Superior temporal gyrus (tissue), 1 donor: ENCODE data around the gene MRC1.
"Not testable (repeated sequence)": the region's sequence is repeated elsewhere in the genome, so short reads cannot be mapped to it uniquely, and the experiment has no call there.

Experiments
- DNase-seq: peaks from one replicate; pipeline ENCODE4 v3.0.0-alpha.2; 2016; ENCODE audit errors: extremely low spot score

The MRC1 gene

DNA sequence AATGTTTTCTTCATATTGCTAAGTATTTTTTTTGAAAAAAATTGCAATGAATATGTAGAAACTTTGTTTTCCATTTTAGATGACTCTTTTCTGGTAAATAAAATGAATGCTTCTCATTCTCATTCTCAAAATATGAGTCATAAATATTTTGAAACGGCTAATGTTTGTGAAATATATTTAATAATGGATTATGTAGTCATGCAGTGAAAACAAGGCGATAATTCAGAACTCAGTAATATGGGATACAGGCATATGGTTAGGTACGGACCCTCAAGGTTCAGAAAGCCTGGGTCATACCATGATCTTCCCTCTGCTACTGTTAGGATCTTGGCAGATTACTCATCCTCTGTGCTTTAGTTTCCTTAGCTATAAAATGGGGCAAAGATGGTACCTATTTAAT lies 96.3 kb downstream of the MRC1 start:
- no peak for DNase-seq

DNA sequence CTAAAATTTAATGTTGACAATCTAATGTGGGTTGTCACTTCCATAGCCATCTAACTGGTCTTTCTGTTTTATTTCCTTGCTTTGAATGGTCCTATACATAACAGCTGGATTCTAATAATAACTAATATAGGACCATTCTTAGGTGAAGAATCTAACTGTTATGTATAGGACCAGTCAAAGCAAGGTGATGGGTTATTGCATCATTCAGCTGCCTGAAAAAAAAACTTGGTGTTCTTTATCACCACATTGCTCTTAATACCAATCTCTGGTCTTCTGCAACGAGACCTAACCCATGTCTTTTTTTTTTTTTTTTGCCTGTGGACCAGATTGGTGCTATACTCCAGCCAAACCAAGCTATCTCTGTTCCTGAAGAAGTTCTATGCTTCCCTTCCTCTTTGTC lies 96.9 kb downstream of the MRC1 start:
- DNase-seq = no peak

DNA sequence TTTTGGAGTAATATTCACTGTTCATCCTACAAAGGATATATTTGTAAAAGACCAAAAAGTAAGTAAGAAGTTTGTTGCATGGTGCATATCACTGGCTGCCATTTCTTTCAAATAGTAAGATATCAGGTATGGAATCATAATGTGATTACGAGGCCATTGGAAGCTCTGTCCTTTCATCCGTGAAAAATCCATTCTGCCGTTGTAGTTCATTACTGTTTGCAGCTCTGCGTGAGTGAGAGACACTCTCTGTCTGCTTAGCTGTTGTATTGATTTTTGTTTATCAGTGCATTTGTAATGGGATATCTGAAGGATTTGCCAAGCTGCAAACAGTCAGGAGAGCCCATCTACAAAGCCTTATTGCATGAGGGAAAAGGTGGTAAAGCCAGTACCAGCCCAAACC lies 98.5 kb downstream of the MRC1 start:
- no peak for DNase-seq

DNA sequence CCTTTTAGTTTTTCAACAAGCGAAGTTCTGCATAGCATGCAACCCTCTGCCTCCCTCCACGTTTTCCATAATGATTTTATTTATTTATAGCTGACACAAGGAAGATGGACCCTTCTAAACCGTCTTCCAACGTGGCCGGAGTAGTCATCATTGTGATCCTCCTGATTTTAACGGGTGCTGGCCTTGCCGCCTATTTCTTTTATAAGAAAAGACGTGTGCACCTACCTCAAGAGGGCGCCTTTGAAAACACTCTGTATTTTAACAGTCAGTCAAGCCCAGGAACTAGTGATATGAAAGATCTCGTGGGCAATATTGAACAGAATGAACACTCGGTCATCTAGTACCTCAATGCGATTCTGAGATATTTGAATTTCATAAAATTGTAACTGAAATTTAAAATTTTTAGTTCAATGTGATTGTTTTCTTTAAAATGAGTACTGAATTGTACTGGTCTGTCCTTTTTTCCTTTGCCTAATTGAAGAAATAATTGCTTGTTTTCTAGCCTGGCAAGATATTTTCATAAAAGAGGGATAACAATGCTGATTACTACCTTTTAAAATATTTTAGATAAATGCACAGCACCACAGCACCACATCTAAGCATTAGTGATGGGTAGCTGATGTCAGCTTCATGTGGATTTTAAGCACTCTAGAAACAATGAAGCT lies 101.1 kb downstream of the MRC1 start:
- peak; percentile 61 for DNase-seq

DNA sequence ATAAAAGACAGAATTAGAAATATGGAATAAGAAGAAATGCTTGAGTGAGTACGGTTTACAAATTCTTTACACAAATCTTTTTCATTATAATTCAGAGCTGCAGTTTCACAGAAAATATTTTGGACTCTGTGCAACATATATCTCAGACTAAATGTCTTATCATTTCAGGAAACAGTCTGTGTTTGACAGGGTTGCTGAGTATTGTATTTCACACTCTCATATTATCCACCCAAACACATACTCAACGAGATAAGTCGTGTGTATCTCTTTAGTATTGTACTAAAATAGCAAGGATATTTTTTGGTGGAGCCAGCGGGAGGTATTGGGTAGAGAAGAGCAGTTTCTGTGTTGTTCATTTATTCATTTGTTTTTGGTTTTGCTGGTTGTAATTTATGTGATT lies 103.6 kb downstream of the MRC1 start:
- DNase-seq = peak; percentile 18

DNA sequence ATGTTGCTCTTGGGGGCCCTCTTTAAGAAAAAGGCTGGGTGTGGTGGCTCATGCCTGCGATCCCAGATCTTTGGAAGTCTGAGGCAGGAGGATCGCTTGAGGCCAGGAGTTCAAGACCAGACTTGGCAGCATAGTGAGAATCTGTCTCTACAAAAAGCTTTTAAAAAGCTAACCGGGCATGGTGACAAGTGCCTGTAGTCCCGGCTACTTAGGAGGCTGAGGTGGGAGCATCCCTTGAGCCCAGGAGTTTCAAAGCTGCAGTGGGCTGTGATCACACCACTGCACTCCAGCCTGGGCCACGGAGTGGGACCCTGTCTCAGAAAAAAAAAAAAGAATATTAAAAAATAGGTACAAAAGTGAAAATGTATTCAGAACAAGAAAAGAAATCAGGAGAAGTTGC lies 104.5 kb downstream of the MRC1 start:
- no peak for DNase-seq

DNA sequence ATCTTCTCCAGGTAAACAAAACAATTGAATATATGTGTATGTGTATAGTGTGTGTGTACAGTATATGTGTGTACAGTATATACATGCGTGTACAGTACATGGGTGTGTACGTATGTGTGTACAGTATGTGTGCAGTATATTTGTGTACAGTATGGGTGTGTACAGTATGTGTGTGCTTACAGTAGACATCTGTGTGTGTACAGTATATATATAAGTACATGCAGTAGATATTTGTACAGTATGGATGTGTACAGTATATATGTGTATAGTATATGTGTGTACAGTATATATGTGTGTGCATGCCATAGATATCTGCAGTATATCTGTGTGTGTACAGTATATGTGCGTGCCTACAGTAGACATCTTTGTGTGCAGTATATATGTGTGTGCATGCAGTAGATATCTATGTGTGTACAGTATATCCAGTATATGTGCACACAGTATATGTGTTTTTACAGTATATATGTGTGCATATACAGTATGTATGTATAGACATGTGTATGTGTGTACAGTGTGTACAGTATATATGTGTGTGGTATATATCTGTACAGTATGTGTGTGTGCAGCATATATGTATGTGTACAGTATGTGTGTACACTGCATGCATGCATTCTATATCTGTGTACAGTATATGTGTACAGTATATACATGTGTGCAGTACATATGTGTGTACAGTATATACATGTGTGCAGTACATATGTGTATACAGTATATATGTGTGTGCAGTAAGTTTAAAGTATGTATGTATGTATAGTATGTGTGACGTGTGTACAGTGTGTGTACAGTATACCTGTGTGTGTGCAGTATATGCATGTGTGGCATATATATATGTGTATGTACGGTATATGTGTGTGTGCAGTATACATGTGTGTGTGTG lies 105.3 kb downstream of the MRC1 start:
- no peak for DNase-seq

DNA sequence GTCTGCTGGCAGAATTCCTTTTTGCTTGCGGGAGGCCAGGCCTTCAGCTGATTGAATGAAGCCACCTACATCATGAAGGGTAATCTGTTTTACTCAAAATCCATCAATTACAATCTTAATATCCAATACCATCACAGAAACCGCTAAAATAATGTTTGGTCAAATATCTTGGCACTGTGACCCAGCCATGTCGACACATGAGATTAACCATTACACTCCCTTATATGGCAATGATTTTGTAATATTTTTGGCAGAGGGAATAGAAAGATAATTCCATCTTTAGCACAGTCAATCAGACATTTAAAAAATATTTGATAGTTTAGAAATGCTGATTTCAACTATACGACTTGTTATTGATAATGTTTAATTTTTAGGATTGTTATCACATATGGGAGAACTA lies 106.0 kb downstream of the MRC1 start:
- no peak for DNase-seq

DNA sequence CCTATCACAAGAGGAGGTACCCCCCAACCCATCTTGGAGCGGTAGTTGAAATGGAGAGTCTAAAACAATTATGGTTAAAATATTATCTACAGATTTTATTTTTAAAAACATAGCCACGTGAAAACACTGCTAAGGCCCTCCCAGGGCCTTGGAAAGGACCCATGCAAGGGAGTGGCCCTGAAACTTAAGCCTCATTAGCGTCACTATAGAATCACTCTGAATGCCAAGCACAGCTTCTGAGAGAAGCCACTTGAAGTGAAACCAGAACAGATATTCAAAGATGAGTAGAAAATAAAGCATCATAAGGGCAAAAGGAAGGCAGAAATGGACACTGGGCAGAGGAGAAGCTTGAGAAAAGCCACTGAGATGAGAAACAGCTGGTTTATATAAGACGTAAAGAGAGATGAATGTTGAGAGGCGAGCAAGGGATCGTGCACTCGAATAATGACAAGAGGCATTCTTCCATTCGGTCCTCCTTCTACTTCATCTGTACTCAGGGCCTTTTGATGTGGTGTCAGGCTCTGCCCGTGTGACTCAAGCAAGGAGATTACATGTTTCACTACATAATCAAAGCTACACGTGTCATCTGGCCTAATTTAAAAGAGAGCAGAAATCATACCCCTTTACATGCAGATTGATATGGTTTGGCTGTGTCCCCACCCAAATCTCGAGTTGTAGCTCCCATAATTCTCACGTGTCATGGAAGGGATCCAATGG lies 109.2 kb downstream of the MRC1 start:
- DNase-seq = no peak

DNA sequence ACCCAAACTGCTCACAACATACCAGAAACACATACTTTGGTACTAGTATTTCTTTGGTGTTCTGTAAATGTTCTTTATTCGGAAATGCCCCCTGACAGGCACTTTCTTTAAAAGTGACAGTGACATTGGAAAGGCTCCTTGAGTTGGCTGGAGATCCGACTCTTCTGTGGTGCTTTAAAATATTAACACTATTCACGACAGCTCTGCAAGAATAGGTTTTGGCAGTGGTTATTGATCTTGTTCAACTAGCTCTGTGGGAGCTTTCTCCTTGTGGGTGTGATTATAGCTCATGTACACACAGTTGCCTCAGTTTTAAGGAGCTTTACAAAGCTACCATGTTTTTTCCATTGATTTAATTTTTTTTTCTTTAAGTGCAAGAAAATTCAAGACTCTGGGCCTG lies 112.2 kb downstream of the MRC1 start:
- no peak for DNase-seq

DNA sequence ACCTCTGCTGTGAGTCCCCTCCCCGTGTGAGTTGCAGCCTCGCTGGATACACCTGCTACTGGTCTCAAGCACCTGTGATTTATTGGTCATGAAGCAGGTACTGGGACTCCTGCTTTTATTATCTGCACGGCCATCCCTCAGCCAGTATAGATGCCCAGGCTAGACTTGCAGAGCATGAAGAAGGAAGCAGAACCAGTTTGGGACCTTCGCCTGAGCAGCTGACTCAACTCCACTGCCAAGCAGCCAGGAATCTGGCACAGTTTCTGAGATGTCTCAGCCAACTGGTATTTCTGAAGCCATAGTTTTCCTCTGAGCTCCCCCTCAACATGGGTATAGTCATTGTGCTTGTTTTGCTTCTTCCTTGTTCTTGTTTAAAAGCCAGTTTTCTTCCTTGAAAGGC lies 114.6 kb downstream of the MRC1 start:
- DNase-seq = peak; percentile 63

DNA sequence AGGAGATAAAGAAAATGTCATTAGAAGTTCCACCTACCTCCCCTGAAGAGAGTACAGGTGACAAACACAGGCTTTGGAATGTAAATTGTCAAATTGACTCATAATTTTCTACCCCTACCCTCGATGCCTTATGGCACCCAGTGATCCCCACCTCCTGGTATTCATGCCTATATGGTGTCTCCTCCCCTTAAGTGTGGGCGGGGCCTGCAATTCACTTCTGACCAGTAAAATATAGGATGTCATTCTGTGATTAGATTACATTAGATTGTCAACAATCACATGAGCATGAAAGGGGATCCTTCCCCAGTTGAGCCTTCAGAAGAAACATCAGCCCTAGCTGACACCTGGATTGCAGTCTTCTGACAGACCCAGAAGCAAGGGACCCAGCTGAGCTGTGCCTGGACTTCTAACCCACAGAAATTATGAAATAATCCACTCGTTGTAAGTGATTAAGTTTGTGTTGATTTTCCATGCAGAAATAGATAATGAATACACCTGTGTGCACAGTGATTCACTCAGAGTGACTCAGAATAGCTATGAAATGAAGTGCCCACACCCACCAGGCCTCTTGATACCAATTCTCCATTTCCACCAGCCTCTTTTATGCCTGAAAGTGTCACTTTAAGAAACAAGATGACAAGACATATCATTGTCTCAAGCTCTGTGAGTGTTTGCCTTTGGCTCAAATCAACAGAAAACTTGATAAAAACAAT lies 134.0 kb downstream of the MRC1 start:
- DNase-seq = no peak

DNA sequence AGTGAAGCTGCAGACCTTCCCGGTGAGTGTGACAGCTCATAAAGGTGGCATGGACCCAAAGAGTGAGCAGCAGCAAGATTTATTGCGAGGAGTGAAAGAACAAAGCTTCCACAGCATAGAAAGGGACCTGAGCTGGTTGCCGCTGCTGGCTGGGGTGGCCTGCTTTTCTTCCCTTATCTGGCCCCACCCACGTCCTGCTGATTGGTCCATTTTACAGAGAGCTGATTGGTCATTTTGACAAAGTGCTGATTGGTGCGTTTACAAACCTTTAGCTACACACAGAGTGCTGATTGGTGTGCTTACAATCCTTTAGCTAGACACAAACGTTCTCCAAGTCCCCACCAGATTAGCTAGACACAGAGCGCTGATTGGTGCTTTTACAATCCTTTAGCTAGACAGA lies 141.1 kb downstream of the MRC1 start:
- not testable (repeated sequence) for DNase-seq

DNA sequence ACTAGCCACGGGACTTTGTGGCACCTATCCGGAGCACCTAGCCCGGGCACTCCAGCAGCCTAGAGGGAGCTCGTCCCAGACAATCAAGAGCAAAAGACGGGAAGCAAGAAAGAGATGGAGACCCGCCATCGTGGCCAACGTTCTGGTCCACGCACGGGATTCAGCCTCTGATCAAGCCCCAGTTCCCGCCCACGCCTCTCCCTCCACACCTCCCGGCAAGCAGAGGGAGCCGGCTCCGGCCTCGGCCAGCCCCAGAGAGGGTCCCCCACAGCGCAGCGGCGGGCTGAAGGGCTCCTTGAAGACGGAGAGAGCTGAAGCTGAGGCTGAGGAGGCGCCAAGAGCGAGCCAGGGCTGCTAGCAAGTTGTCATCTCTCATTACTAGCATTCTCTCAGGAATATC lies 141.6 kb downstream of the MRC1 start:
- no peak for DNase-seq

DNA sequence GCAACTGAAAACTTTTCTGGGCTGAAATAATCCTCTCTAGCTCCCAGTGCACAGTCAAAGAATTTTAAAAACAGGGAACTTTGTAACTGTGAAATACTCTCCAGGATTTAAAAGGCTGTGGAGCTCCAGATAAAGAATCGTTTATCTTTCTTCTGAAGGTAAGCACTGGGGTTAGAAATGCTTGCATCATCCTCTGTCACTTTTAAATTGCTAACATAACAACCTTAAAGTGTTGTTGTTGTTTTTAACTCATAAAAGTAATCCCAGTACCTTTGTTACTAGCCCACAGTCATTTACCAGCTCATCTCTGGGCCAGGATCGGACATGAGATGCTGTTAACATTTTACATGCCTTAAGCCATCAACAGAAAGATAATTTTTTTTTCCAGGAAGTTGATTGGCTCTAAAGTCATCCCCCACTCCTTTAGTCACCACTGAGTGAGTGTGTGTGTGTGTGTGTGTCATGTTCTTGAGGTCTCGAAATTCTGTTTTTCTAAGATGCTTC lies 142.8 kb downstream of the MRC1 start, which contains the start of gene SLC39A12:
TSS of gene SLC39A12 (plus strand) at position 51 of the 504 bp plus-strand sequence. CDS start 1,359 bp downstream, outside the sequence.
- DNase-seq = no peak

DNA sequence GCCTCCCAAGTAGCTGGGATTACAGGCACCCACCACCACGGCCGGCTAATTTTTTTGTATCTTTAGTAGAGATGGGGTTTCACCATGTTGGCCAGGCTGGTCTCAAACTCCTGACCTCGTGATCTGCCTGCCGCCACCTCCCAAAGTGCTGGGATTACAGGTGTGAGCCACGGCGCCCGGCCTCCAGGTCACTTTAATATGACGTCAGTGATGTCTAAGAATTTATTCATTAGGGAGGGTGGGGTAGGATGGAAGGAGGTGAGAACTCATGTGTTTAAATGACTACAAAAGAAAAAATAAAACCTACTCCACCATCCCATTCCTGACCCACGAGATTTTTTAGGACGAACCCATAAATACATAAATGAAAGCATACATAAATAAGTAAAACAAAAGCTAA lies 145.2 kb downstream of the MRC1 start:
- not testable (repeated sequence) for DNase-seq

DNA sequence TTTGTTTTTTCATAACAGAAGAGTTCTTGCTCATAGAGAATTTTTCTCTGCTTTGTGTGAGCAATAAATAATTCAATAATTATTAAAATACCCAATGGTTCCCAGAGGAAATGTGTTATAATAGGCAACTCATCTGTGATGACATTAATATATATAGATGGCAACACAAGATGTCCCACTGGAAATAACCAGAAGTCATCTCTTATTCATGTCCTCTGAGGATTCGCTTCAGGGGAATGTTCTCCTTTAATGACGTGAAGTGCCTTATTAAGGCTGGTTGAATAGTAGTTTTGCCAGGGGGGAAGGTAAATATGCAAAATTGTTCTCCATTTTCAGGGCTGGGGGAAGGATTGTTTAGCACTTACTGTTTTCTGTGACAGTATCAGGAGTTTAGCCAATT lies 145.7 kb downstream of the MRC1 start:
- DNase-seq = no peak

DNA sequence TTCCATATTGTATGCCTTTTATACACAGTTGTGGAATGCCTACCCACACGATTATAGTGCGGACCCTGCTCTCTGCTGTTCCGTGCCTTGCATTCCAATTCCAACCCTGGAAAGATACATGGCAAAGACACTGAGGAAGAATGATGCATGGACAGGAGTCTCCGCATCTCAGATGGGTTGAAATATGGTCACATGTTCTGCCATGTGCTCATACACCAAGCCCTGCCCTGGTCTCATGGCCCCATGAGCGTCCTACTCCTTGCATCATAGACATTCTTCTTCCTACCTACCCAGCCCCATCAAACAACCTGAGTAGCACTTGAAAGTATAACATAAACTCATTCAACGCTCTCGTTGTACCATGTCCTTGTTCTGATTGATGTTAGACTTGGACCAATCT lies 148.9 kb downstream of the MRC1 start:
- no peak for DNase-seq

DNA sequence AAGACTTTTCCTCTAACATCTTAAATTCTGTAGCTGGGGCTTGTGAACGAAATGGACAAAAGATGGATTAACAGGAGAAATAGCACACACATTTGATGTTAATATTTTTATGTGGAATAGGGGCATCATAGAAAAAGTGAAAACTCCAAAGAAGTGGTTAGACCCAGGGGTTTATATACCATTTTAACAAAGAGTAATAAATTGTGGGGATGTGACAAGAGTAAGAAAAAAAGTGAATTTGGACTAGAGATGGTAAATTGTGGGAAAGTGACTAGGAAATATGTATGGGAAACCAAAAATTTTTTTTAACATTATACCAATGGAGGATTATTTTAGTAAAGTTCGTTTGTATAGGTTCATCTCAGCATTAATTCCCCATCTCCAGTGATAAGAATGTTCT lies 150.7 kb downstream of the MRC1 start:
- no peak for DNase-seq
